Neural progenitor cell (in vitro differentiated cells): Measurements from ENCODE around the gene CSNK2A1. TPM values are rescaled to one million over a fixed set of nuclear protein-coding genes. Genes with fewer than 3 reads are reported as not detected.

ENCODE experiments used
- DNase-seq: peaks from one replicate; pipeline ENCODE4 v3.0.0-alpha.2; 2016; ENCODE audit warnings: low spot score
- H2AFZ ChIP-seq: fragments of 200-600 bp; sonication (generic); replicated peaks from 2 replicates; pipeline ENCODE4 v1.6.1; 2016; ENCODE audit warnings: antibody characterized with exemption
- H3F3A ChIP-seq: fragments of 200-600 bp; sonication (generic); 2 replicates; pipeline ENCODE4 v1.6.1; 2016; ENCODE audit warnings: antibody characterized with exemption, low read depth
- H3K27ac ChIP-seq: fragments of 200-600 bp; sonication (generic); 2 replicates; pipeline ENCODE4 v1.5.1; 2016; ENCODE audit warnings: mild to moderate bottlenecking
- H3K27me3 ChIP-seq: fragments of 200-600 bp; sonication (generic); 2 replicates; pipeline ENCODE4 v1.6.1; 2016; ENCODE audit warnings: mild to moderate bottlenecking, moderate library complexity
- H3K36me3 ChIP-seq: fragments of 200-600 bp; sonication (generic); 2 replicates; pipeline ENCODE4 v1.5.1; 2016
- H3K4me1 ChIP-seq: fragments of 200-600 bp; sonication (generic); 2 replicates; pipeline ENCODE4 v1.6.1; 2016; ENCODE audit warnings: mixed run types
- H3K4me2 ChIP-seq: fragments of 200-600 bp; sonication (generic); 2 replicates; pipeline ENCODE4 v1.6.1; 2016
- H3K4me3 ChIP-seq: fragments of 200-600 bp; sonication (generic); 2 replicates; pipeline ENCODE4 v1.5.1; 2016
- H3K79me2 ChIP-seq: fragments of 200-600 bp; sonication (generic); 2 replicates; pipeline ENCODE4 v1.6.1; 2016; ENCODE audit warnings: low read depth
- H3K9ac ChIP-seq: fragments of 200-600 bp; sonication (generic); 2 replicates; pipeline ENCODE4 v1.6.1; 2016
- H3K9me3 ChIP-seq: fragments of 200-600 bp; sonication (generic); 2 replicates; pipeline ENCODE4 v1.5.1; 2016; ENCODE audit warnings: low read depth
- H4K20me1 ChIP-seq: fragments of 200-600 bp; sonication (generic); 2 replicates; pipeline ENCODE4 v1.6.1; 2016; ENCODE audit warnings: low read depth
- H3K27ac Mint-ChIP-seq: 3 replicates; pipeline ENCODE4 v1.8.0; 2021; ENCODE audit warnings: mixed read lengths
- H3K27me3 Mint-ChIP-seq: 2 replicates; pipeline ENCODE4 v1.8.0; 2022; ENCODE audit warnings: low read depth, mild to moderate bottlenecking, inconsistent platforms, moderate library complexity, mixed read lengths; ENCODE audit not compliant: insufficient read depth
- H3K36me3 Mint-ChIP-seq: 3 replicates; pipeline ENCODE4 v1.8.0; 2021; ENCODE audit warnings: mixed read lengths
- H3K4me1 Mint-ChIP-seq: 3 replicates; pipeline ENCODE4 v1.8.0; 2021; ENCODE audit warnings: mixed read lengths
- H3K4me3 Mint-ChIP-seq: 3 replicates; pipeline ENCODE4 v1.8.0; 2021; ENCODE audit warnings: mild to moderate bottlenecking, moderate library complexity, mixed read lengths
- H3K9me3 Mint-ChIP-seq: 3 replicates; pipeline ENCODE4 v1.8.0; 2020; ENCODE audit warnings: mixed read lengths
- EZH2 ChIP-seq: fragments of 200-600 bp; sonication (generic); IDR thresholded peaks from 2 replicates; pipeline ENCODE4 v1.6.1; 2017; ENCODE audit warnings: antibody characterized with exemption, mild to moderate bottlenecking, moderate library complexity
- EZH2phosphoT487 ChIP-seq: fragments of 200-600 bp; sonication (generic); IDR thresholded peaks from 2 replicates; pipeline ENCODE4 v1.6.1; 2017; ENCODE audit warnings: antibody characterized with exemption
- total RNA-seq: library from RNA; depleted of rRNA; stranded (reverse); fragments of >200 nt; gene quantifications from 2 replicates; pipeline ENCODE4 v1.2.3, GENCODE V29; 2015; ENCODE audit warnings: low replicate concordance
- TF ChIP-seq, protein P1 (sequence below): fragments of 200-600 bp; sonication (generic); IDR thresholded peaks from 2 replicates; pipeline ENCODE4 v1.5.1; 2017; ENCODE audit warnings: antibody characterized with exemption, mild to moderate bottlenecking

CSNK2A1 gene
- total RNA-seq, 1 donor from 2014 or later: 599 TPM

DNA sequence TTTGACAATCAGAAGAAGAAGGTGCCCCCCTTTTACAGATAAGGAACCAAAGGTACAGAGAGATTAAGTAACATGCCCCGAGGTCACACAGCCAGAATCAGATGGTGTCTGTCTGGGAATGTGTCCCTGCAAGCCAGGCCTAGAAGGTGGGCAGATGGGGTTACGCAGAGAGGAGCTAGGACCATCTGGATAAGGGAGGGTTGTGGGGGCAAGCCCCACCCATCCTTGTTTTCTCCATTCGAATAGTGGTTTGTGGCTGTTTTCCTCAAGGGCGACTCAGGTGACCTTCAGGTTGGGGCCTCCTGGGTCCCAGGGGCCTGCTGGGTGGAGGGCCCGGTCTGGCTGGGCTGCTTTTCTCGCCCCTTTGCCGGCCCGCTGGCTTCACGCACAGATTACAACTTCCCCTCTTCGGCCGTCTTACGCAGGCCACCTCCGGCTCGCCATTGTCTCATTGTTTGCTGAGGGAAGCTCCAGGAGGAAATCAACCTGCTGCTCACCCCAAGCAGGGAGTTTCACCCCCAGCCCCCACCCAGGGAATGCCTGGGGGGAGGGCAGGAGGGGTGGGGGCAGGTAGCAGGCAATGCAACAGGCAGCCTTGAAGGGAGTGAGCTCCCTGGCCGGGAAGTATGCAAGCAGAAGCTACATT is 30.8 kb upstream of the CSNK2A1 start:
- TF ChIP-seq EZH2phosphoT487 (no peak), EZH2 (no peak)
- TF ChIP-seq, protein P1, sequence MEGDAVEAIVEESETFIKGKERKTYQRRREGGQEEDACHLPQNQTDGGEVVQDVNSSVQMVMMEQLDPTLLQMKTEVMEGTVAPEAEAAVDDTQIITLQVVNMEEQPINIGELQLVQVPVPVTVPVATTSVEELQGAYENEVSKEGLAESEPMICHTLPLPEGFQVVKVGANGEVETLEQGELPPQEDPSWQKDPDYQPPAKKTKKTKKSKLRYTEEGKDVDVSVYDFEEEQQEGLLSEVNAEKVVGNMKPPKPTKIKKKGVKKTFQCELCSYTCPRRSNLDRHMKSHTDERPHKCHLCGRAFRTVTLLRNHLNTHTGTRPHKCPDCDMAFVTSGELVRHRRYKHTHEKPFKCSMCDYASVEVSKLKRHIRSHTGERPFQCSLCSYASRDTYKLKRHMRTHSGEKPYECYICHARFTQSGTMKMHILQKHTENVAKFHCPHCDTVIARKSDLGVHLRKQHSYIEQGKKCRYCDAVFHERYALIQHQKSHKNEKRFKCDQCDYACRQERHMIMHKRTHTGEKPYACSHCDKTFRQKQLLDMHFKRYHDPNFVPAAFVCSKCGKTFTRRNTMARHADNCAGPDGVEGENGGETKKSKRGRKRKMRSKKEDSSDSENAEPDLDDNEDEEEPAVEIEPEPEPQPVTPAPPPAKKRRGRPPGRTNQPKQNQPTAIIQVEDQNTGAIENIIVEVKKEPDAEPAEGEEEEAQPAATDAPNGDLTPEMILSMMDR: no peak
- Histone ChIP-seq H3K4me2 (peak overlapping the region; percentile 74), H3K27me3 (peaks cover 53% of the 10 kb centered on the region), H3K79me2 (no peaks in the 10 kb centered on the region), H3K9me3 (no peaks in the 10 kb centered on the region), H3K9ac (no peak overlapping the region), H3K4me1 (peaks cover 36% of the 10 kb centered on the region), H4K20me1 (no peaks in the 10 kb centered on the region), H2AFZ (peak overlapping the region; percentile 26), H3K36me3 (no peaks in the 10 kb centered on the region), H3K27ac (no peak overlapping the region), H3F3A (peaks cover 32% of the 10 kb centered on the region), H3K4me3 (peak overlapping the region; percentile 28)
- H3K27me3 Mint-ChIP-seq: peaks cover 15% of the 10 kb centered on the region
- no peak overlapping the region for H3K27ac Mint-ChIP-seq
- H3K9me3 Mint-ChIP-seq: no peaks in the 10 kb centered on the region
- H3K4me1 Mint-ChIP-seq: peaks cover 15% of the 10 kb centered on the region
- no peak overlapping the region for H3K4me3 Mint-ChIP-seq
- DNase-seq: peak; percentile 78
- no peaks in the 10 kb centered on the region for H3K36me3 Mint-ChIP-seq

DNA sequence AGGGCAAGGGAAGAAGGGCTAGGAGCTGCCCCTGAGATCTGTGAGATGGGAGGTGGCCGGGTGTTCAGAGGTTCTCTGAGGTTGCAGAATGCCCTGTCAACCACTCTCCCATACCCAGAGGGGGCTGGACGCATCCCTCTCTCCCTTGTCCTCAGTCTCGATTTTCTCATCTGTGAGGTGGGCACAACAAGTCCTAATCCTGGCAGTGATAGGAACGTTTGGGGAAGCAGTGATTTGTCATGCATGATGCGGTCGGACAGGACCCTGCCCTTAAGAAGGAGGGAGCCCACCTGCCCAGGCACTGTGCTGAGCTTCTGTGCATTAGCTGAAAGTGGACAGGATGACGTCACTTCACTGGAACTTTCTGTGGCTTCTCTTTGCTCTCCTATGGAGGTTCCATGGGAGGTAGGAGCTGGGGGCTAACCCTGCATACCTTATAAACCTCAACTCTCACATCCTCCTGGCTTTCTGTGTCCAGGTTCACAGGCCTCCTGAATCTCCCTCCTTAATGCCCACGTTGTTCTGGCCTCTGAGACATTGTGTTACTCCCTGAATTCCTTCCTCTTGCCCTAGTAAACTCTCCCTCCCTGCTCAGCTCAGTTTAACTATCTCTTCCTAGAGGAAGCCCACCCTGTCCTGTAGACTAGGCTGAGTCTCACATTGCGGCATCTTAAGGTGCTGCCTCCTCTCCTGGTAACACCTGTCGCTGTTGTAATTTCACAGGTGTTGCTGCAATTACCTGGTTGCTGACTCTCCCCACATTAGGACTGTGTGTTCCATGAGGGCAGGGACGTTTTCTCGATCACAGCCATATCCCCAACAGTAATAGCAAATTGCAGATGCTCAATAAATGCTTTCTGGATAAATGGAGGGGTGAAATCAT is 30.1 kb upstream of the CSNK2A1 start:
- peaks cover 17% of the 10 kb centered on the region for H3K4me1 Mint-ChIP-seq
- H3K4me3 ChIP-seq: no peak overlapping the region
- DNase-seq: no peak
- H3K9me3 Mint-ChIP-seq: no peaks in the 10 kb centered on the region
- H3K36me3 Mint-ChIP-seq: no peaks in the 10 kb centered on the region
- no peaks in the 10 kb centered on the region for H3K36me3 ChIP-seq
- peaks cover 17% of the 10 kb centered on the region for H3K27me3 Mint-ChIP-seq
- no peak overlapping the region for H3K27ac ChIP-seq
- peaks cover 32% of the 10 kb centered on the region for H3F3A ChIP-seq
- H3K27me3 ChIP-seq: peaks cover 53% of the 10 kb centered on the region
- peaks cover 36% of the 10 kb centered on the region for H3K4me1 ChIP-seq
- no peak overlapping the region for H3K27ac Mint-ChIP-seq
- H3K4me2 ChIP-seq: peak overlapping the region; percentile 74
- H3K9me3 ChIP-seq: no peaks in the 10 kb centered on the region
- TF ChIP-seq, protein P1: no peak
- no peak for TF ChIP-seq EZH2
- TF ChIP-seq EZH2phosphoT487: no peak
- no peaks in the 10 kb centered on the region for H4K20me1 ChIP-seq
- H3K9ac ChIP-seq: no peak overlapping the region
- H3K4me3 Mint-ChIP-seq: peak overlapping the region; percentile 9
- H2AFZ ChIP-seq: no peak overlapping the region
- no peaks in the 10 kb centered on the region for H3K79me2 ChIP-seq

DNA sequence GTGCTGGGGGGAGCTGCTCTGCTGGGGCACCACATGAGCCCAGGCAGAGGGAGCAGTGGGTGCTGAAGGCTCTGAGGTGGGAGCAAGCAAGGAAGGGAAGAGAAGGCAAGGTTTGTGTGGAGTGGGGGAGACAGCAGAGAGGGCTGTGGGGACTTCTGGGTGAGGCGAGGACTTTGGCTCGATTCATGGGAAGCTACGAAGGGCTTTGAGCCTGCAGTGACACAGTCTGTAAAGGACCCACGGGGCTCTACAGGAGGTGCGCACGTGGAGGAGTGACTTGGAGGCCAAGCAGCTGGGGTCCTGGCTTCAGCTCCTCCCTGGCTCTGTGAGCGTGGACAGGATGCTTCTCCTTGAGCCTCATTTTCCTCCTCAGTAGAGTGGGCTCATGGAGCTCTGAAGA is 29.1 kb upstream of the CSNK2A1 start:
- Mint-ChIP-seq H3K36me3 (no peaks in the 10 kb centered on the region), H3K9me3 (no peaks in the 10 kb centered on the region), H3K4me3 (no peak overlapping the region), H3K4me1 (peaks cover 19% of the 10 kb centered on the region), H3K27ac (no peak overlapping the region), H3K27me3 (peaks cover 18% of the 10 kb centered on the region)
- TF ChIP-seq EZH2phosphoT487 (no peak), EZH2 (no peak)
- TF ChIP-seq, protein P1: no peak
- no peak for DNase-seq
- H3K9me3 ChIP-seq: no peaks in the 10 kb centered on the region
- H3K79me2 ChIP-seq: no peaks in the 10 kb centered on the region
- H3F3A ChIP-seq: peaks cover 32% of the 10 kb centered on the region
- H3K4me2 ChIP-seq: no peak overlapping the region
- peak overlapping the region; percentile 31 for H2AFZ ChIP-seq
- H3K27me3 ChIP-seq: peaks cover 53% of the 10 kb centered on the region
- peaks cover 42% of the 10 kb centered on the region for H3K4me1 ChIP-seq
- no peaks in the 10 kb centered on the region for H3K36me3 ChIP-seq
- H3K4me3 ChIP-seq: no peak overlapping the region
- H3K27ac ChIP-seq: no peak overlapping the region
- H4K20me1 ChIP-seq: no peaks in the 10 kb centered on the region
- H3K9ac ChIP-seq: no peak overlapping the region
